Trophoblast cell (in vitro differentiated cells and primary cell): ENCODE results near the gene SOS1.

Source experiments
- DNase-seq, 2 donors: peaks; one replicate each; pipeline ENCODE4 v3.0.0-alpha.2; 2016
- H2AFZ ChIP-seq: 2 replicates; pipeline ENCODE4 v1.6.1; 2013; ENCODE audit warnings: low read length, moderate library complexity, mild to moderate bottlenecking; ENCODE audit not compliant: insufficient read depth, poor library complexity
- H2AK5ac ChIP-seq: 2 replicates; pipeline ENCODE4 v1.6.1; 2013; ENCODE audit warnings: mild to moderate bottlenecking, low read length
- H2BK120ac ChIP-seq: 2 replicates; pipeline ENCODE4 v1.6.1; 2013; ENCODE audit warnings: low read length, mild to moderate bottlenecking, moderate library complexity; ENCODE audit not compliant: insufficient read depth, poor library complexity
- H2BK12ac ChIP-seq: 2 replicates; pipeline ENCODE4 v1.6.1; 2013; ENCODE audit warnings: mild to moderate bottlenecking, low read length, moderate library complexity
- H2BK5ac ChIP-seq: 2 replicates; pipeline ENCODE4 v1.6.1; 2013; ENCODE audit warnings: low read length, low read depth, moderate library complexity, mild to moderate bottlenecking; ENCODE audit not compliant: poor library complexity
- H3K14ac ChIP-seq: 2 replicates; pipeline ENCODE4 v1.6.1; 2013; ENCODE audit warnings: mild to moderate bottlenecking, low read length
- H3K18ac ChIP-seq: 2 replicates; pipeline ENCODE4 v1.6.1; 2013; ENCODE audit warnings: mild to moderate bottlenecking, low read length
- H3K23ac ChIP-seq: 2 replicates; pipeline ENCODE4 v1.6.1; 2013; ENCODE audit warnings: low read length
- H3K27ac ChIP-seq: 2 replicates; pipeline ENCODE4 v1.5.1; 2013; ENCODE audit warnings: low read depth, mild to moderate bottlenecking, inconsistent platforms, low read length, moderate library complexity
- H3K27me3 ChIP-seq: 2 replicates; pipeline ENCODE4 v1.6.1; 2013; ENCODE audit warnings: inconsistent platforms, mild to moderate bottlenecking, low read length, moderate library complexity; ENCODE audit not compliant: insufficient read depth
- H3K36me3 ChIP-seq, 2 experiments: 1 replicate in 1 of 2; 2 replicates in 1 of 2; pipeline ENCODE4 v1.6.1; 2013; ENCODE audit warnings: low read length in 2 of 2, mild to moderate bottlenecking in 2 of 2, moderate library complexity in 1 of 2; ENCODE audit not compliant: insufficient read depth in 2 of 2, control insufficient read depth in 1 of 2
- H3K4ac ChIP-seq: 2 replicates; pipeline ENCODE4 v1.6.1; 2013; ENCODE audit warnings: low read depth, mild to moderate bottlenecking, low read length, moderate library complexity
- H3K4me1 ChIP-seq, 2 experiments: 1 replicate in 1 of 2; 2 replicates in 1 of 2; pipeline ENCODE4 v1.6.1; 2013; ENCODE audit warnings: low read length in 2 of 2, mild to moderate bottlenecking in 2 of 2, moderate library complexity in 1 of 2; ENCODE audit not compliant: insufficient read depth in 2 of 2, control insufficient read depth in 1 of 2
- H3K4me2 ChIP-seq: 2 replicates; pipeline ENCODE4 v1.6.1; 2013; ENCODE audit warnings: inconsistent platforms, mild to moderate bottlenecking, low read length, moderate library complexity
- H3K4me3 ChIP-seq: 2 replicates; pipeline ENCODE4 v1.5.1; 2013; ENCODE audit warnings: mild to moderate bottlenecking, low read depth, low read length, inconsistent platforms
- H3K79me1 ChIP-seq: one replicate; pipeline ENCODE4 v1.6.1; 2013; ENCODE audit warnings: low read length
- H3K79me2 ChIP-seq: 2 replicates; pipeline ENCODE4 v1.6.1; 2013; ENCODE audit warnings: low read length, mild to moderate bottlenecking; ENCODE audit not compliant: control insufficient read depth, insufficient read depth, poor library complexity
- H3K9ac ChIP-seq: 2 replicates; pipeline ENCODE4 v1.6.1; 2013; ENCODE audit warnings: mild to moderate bottlenecking, low read length
- H3K9me3 ChIP-seq: 2 replicates; pipeline ENCODE4 v1.6.1; 2013; ENCODE audit warnings: low read depth, mild to moderate bottlenecking, control low read depth, inconsistent platforms, low read length; ENCODE audit not compliant: insufficient read depth
- H4K12ac ChIP-seq: 2 replicates; pipeline ENCODE4 v1.6.1; 2013; ENCODE audit warnings: low read depth, mild to moderate bottlenecking, low read length, moderate library complexity
- H4K8ac ChIP-seq: 2 replicates; pipeline ENCODE4 v1.6.1; 2013; ENCODE audit warnings: low read depth, mild to moderate bottlenecking, low read length, moderate library complexity
- H4K91ac ChIP-seq: one replicate; pipeline ENCODE4 v1.6.1; 2013; ENCODE audit warnings: low read depth, mild to moderate bottlenecking, low read length, moderate library complexity
- WGBS: extraction: QIAGEN DNeasy Blood & Tissue Kit; methylation state at CpG from one replicate; pipeline ENCODE4 v1.1.7; 2013; ENCODE audit warnings: missing lambda C conversion rate; ENCODE audit not compliant: insufficient read length, insufficient coverage; ENCODE audit errors: extremely low coverage; 5-methylcytosine and 5-hydroxymethylcytosine counted together

Gene SOS1

DNA sequence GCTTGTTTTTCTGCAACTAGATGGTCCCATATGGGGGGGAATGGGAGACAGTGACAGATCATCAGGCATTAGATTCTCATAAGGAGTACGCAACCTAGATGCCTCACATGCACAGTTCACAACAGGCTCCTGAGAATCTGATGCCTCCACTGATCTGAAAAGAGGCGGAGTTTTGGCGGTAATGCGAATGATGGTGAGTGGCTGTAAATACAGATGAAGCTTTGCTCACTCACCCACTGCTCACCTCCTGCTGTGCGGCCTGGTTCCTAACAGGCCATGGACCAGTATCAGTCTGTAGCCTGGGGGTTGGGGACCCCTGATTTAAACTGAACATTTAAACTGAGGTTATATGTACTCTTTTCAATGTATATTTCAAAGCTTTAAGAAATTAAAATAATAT, 40.7 kb downstream of the SOS1 start:
- Histone ChIP-seq H3K18ac (no peak overlapping the region), H3K79me1 (no peaks in the 10 kb centered on the region), H3K4me3 (no peak overlapping the region), H4K8ac (no peak overlapping the region), H3K4me2 (no peak overlapping the region), H3K27ac (no peak overlapping the region), H3K4me1 (no peaks in the 10 kb centered on the region), H2BK5ac (no peak overlapping the region), H3K23ac (no peak overlapping the region), H3K14ac (no peak overlapping the region), H2AFZ (no peak overlapping the region), H4K91ac (no peak overlapping the region), H4K12ac (no peak overlapping the region), H2BK120ac (no peak overlapping the region), H2AK5ac (no peak overlapping the region), H3K27me3 (no peaks in the 10 kb centered on the region), H3K9ac (no peak overlapping the region), H2BK12ac (no peak overlapping the region), H3K9me3 (no peaks in the 10 kb centered on the region), H3K36me3 (peaks cover 2 to 6% of the 10 kb centered on the region in 2 experiments), H3K79me2 (peaks cover 1% of the 10 kb centered on the region), H3K4ac (peak overlapping the region; percentile 46)
- no peak for DNase-seq
- WGBS = no CpG with 5 or more reads among the region's 5 CpGs

DNA sequence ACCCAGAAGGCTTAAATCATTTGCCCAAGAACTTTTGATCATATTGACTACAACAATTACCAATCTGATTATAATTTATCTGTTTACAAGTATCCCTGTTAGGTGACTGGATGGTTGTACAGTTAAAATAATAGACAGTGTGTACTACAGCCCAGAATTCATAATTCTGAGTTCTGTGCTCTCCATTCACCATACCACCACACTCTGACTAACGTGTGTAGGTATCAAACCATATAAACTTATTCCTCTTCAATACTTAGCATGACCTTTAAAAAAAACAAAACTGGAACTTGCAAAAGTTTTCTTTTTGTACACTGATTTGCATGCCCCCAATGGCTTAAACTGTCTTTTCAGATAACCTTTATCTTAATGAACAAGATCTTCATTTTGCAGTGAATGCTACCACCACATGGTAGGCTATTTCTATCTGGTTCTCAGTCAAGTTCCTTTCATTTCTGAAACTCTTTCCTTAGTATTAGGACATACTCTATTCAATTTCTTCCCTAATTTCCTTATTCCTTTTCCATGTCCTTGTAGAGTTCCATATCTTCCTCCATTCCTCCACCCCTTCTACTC, 50.9 kb downstream of the SOS1 start:
- no peak overlapping the region for H2BK5ac ChIP-seq
- H4K8ac ChIP-seq = no peak overlapping the region
- H4K91ac ChIP-seq = no peak overlapping the region
- no peaks in the 10 kb centered on the region for H3K27me3 ChIP-seq
- no peak overlapping the region for H4K12ac ChIP-seq
- no peak overlapping the region for H3K27ac ChIP-seq
- H2BK12ac ChIP-seq = no peak overlapping the region
- no peak overlapping the region for H3K4ac ChIP-seq
- no peaks in the 10 kb centered on the region for H3K4me1 ChIP-seq
- H3K14ac ChIP-seq = no peak overlapping the region
- H3K9ac ChIP-seq = no peak overlapping the region
- H3K79me2 ChIP-seq = no peaks in the 10 kb centered on the region
- peaks cover 0 to 3% of the 10 kb centered on the region in 2 experiments for H3K36me3 ChIP-seq
- H2AFZ ChIP-seq = no peak overlapping the region
- no peak overlapping the region for H3K23ac ChIP-seq
- H2AK5ac ChIP-seq = no peak overlapping the region
- no peak overlapping the region for H3K18ac ChIP-seq
- H3K4me2 ChIP-seq = no peak overlapping the region
- DNase-seq = no peak
- H3K79me1 ChIP-seq = no peaks in the 10 kb centered on the region
- H2BK120ac ChIP-seq = no peak overlapping the region
- WGBS = no CpG with 5 or more reads among the region's 1 CpG
- H3K9me3 ChIP-seq = no peaks in the 10 kb centered on the region
- H3K4me3 ChIP-seq = no peak overlapping the region

DNA sequence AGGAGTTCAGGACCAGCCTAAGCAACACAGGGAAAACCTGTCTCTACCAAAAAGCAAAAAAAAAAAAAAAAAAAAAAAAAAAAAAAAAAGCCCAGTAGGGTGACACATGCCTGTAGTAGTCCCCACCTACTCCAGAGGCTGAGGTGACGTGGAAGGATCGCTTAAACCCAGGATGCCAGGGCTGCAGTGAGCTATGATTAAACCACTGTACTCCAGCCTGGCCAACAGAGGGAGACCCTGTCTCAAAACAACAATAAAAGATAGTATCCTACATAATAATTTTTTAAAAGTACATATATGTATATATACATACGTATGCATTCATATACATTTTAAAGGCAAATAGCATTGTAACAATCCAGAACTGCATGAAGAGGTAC, 51.7 kb downstream of the SOS1 start:
- Histone ChIP-seq H4K12ac (no peak overlapping the region), H3K4me1 (no peaks in the 10 kb centered on the region), H4K8ac (no peak overlapping the region), H3K9ac (no peak overlapping the region), H4K91ac (no peak overlapping the region), H3K18ac (no peak overlapping the region), H2BK12ac (no peak overlapping the region), H3K79me2 (no peaks in the 10 kb centered on the region), H3K4me3 (no peak overlapping the region), H3K27ac (no peak overlapping the region), H3K14ac (no peak overlapping the region), H3K36me3 (peaks cover 0 to 3% of the 10 kb centered on the region in 2 experiments), H2BK5ac (no peak overlapping the region), H3K9me3 (no peaks in the 10 kb centered on the region), H3K23ac (no peak overlapping the region), H3K79me1 (no peaks in the 10 kb centered on the region), H2AK5ac (no peak overlapping the region), H2BK120ac (no peak overlapping the region), H3K27me3 (no peaks in the 10 kb centered on the region), H3K4ac (no peak overlapping the region), H2AFZ (no peak overlapping the region), H3K4me2 (no peak overlapping the region)
- peak in 1 of 2 donors; percentile 4 for DNase-seq
- WGBS = no CpG with 5 or more reads among the region's 3 CpGs

DNA sequence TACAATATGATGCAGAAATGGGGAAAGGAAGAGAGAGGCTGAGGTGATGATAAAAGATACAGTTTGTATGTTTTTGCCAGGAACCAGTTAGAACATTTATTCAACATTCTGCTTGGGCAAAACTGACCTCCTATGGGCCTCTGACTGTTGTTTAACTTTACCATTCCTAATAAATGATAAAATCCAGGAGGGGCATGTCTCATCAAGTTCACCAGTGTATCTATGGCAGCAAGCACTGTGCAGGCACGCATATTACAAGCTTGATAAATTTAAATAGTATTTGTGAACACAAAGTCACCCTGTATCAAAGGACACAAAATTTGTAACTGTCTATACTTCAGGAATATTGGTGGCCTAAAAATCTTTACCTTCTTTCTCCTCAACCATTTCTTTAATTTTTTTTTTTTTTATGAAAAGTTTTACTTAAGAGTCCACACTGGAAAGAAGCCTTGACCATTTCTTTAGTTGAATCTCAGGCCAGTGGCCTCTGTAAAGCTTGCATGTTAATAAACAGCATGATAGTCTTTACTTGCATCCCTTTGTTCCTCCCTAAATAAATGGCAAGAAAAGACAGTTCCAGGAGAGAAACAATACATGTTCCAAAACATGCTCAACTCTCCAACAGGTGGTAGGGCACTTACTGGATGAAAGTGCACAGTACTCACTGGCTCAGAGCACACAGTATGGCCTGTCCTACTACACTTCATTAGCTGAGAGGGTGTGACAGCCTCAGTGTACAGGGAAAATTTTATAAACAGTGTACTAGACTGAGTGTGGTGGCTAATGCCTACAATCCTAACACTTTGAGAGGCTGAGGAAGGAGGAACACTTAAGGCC, 52.3 kb downstream of the SOS1 start:
- H4K8ac ChIP-seq = no peak overlapping the region
- no peak overlapping the region for H3K23ac ChIP-seq
- H2BK5ac ChIP-seq = no peak overlapping the region
- no peak overlapping the region for H2BK120ac ChIP-seq
- DNase-seq = no peak
- H3K18ac ChIP-seq = no peak overlapping the region
- WGBS = no CpG with 5 or more reads among the region's 1 CpG
- no peak overlapping the region for H4K91ac ChIP-seq
- no peak overlapping the region for H3K14ac ChIP-seq
- H3K9ac ChIP-seq = no peak overlapping the region
- H4K12ac ChIP-seq = no peak overlapping the region
- no peak overlapping the region for H3K27ac ChIP-seq
- H3K9me3 ChIP-seq = no peaks in the 10 kb centered on the region
- H3K27me3 ChIP-seq = no peaks in the 10 kb centered on the region
- no peak overlapping the region for H3K4me2 ChIP-seq
- no peaks in the 10 kb centered on the region for H3K79me2 ChIP-seq
- no peaks in the 10 kb centered on the region for H3K79me1 ChIP-seq
- no peak overlapping the region for H2AFZ ChIP-seq
- H3K36me3 ChIP-seq = peaks cover 0 to 3% of the 10 kb centered on the region in 2 experiments
- no peaks in the 10 kb centered on the region for H3K4me1 ChIP-seq
- H3K4me3 ChIP-seq = no peak overlapping the region
- peak overlapping the region; percentile 6 for H3K4ac ChIP-seq
- H2AK5ac ChIP-seq = no peak overlapping the region
- H2BK12ac ChIP-seq = no peak overlapping the region
